ENCODE data around the gene SH3RF3. TPM values are rescaled to one million over a fixed set of nuclear protein-coding genes. Genes with fewer than 3 reads are reported as not detected.

SH3RF3 gene
- total RNA-seq, 1 experiment from 2014 or later = not detected

DNA sequence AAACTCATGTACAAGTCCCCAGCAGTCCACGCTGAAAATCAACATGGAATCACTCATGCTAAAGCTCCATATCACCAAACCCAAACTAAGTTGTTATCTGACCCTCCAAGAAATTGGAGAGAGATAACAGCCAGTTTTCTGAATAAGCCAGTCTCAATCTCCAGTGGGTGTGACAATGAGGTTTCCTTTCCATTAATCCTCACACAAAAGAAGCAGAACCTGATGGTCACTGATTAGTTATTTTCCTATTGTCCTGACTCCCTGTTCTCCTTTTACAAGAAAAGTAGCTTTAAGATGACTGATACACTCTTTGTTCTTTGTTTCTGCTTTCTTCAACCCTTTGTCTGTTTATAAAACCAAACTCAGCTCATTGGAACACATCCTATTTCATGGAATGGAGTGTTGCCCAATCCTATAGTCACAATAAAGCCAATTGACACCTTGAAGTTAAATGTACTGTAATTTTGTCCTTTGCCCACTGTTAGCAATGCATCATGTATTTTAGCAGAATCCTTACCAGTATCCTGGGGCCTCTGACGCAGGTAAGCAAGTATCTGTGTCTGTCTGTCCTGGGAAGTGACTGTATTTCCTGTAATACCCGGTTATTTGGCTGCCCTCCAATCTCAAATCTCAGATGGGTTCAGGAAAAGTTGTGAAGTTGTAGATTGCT is 30.6 kb upstream of the SH3RF3 start:
- CTCF ChIA-PET = no interaction called here
- RAD21 ChIA-PET (ENCODE audit: low non-redundant PET in 1 of 2, low total read pairs in 2 of 2, uncharacterized antibody in 2 of 2, unreplicated experiment in 2 of 2) = no interaction called here
- no peak overlapping the region for H3K9ac ChIP-seq (ENCODE audit: low read length)
- H3K36me3 ChIP-seq (ENCODE audit: control insufficient read depth in 1 of 2, insufficient read depth in 2 of 2, low read length in 2 of 2) = no peaks in the 10 kb centered on the region
- peaks cover 5 to 20% of the 10 kb centered on the region in 2 experiments; a peak in 2 of 4 replicates for H3K9me3 ChIP-seq (ENCODE audit: control insufficient read depth in 1 of 2, insufficient read depth in 1 of 2, low read depth in 1 of 2, low read length in 2 of 2)
- no peak overlapping the region for H3K4me2 ChIP-seq (ENCODE audit: low read length)
- H3K27me3 ChIP-seq (ENCODE audit: insufficient read depth, low read length) = no peaks in the 10 kb centered on the region
- H3K27ac ChIP-seq (ENCODE audit: low read depth, low read length) = no peak overlapping the region
- BruUV-seq (replicated peaks) = no TSS peak
- H4K20me1 ChIP-seq (ENCODE audit: insufficient read depth) = no peaks in the 10 kb centered on the region
- DNase-seq (ENCODE audit: low read depth, low spot score) (no peak), ATAC-seq (no peak)
- no peaks in the 10 kb centered on the region for H3K4me1 ChIP-seq (ENCODE audit: control insufficient read depth in 1 of 2, insufficient read depth in 2 of 2, low read length in 2 of 2)
- H3K4me3 ChIP-seq (replicated peaks in 1 of 2; ENCODE audit: low read depth in 1 of 2, low read length in 2 of 2) = no peak overlapping the region
- intact Hi-C loops (cut with micrococcal nuclease) = no loop called here
- no peaks in the 10 kb centered on the region for H3K79me2 ChIP-seq (ENCODE audit: insufficient read depth, low read length)
- no peaks in the 10 kb centered on the region for H3K9me2 ChIP-seq (ENCODE audit: insufficient read depth)
- no peak for TF ChIP-seq EZH2phosphoT487 (IDR thresholded peaks at IDR 0.05; ENCODE audit: borderline replicate concordance)
- POLR2A ChIA-PET = no interaction called here
- H2AFZ ChIP-seq (ENCODE audit: low read depth, low read length, poor library complexity, severe bottlenecking) = no peak overlapping the region

DNA sequence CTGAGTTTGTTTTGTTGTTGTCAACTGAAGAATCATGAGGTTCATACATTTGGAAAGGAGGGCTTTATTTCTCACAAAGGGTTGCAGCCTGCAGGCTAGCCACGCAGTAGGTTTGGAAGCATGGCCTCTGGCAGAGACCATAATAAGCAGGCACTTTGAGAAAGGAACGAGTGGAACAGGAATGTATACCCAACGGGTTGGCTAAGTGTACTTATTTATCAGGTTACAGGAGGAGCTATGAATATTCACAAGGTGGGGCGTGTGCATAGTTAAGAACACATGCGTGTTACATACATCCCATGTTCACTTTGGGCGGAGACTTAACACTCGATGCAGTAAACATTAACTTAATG is 30.1 kb upstream of the SH3RF3 start:
- POLR2A ChIA-PET = no interaction called here
- H3K27ac ChIP-seq (ENCODE audit: low read depth, low read length) = no peak overlapping the region
- no peak for ATAC-seq

More for the DNA sequence above, 30.1 kb upstream of the SH3RF3 start:
- intact Hi-C loops (cut with micrococcal nuclease) = no loop called here
- TF ChIP-seq ELF1 (IDR thresholded peaks at IDR 0.05; ENCODE audit: borderline replicate concordance, low read depth) (no peak), POLR2A (IDR thresholded peaks at IDR 0.05; ENCODE audit: borderline replicate concordance, extremely low read depth, insufficient read depth, insufficient read length) (no peak), MAX (IDR thresholded peaks at IDR 0.05) (no peak)
- no peaks in the 10 kb centered on the region for H3K9me2 ChIP-seq (ENCODE audit: insufficient read depth)
- H3K27me3 ChIP-seq (ENCODE audit: insufficient read depth, low read length) = no peaks in the 10 kb centered on the region
- no peaks in the 10 kb centered on the region for H3K36me3 ChIP-seq (ENCODE audit: control insufficient read depth in 1 of 2, insufficient read depth in 2 of 2, low read length in 2 of 2)
- no peak overlapping the region for H3K4me2 ChIP-seq (ENCODE audit: low read length)
- H4K20me1 ChIP-seq (ENCODE audit: insufficient read depth) = no peaks in the 10 kb centered on the region
- ChIA-PET RAD21 (ENCODE audit: low non-redundant PET in 1 of 2, low total read pairs in 2 of 2, uncharacterized antibody in 2 of 2, unreplicated experiment in 2 of 2) (no interaction called here), CTCF (no interaction called here)
- no peaks in the 10 kb centered on the region for H3K4me1 ChIP-seq (ENCODE audit: control insufficient read depth in 1 of 2, insufficient read depth in 2 of 2, low read length in 2 of 2)
- H3K9ac ChIP-seq (ENCODE audit: low read length) = no peak overlapping the region
- H3K9me3 ChIP-seq (ENCODE audit: control insufficient read depth in 1 of 2, insufficient read depth in 1 of 2, low read depth in 1 of 2, low read length in 2 of 2) = peaks cover 1 to 17% of the 10 kb centered on the region in 2 experiments; a peak in 2 of 4 replicates
- H2AFZ ChIP-seq (ENCODE audit: low read depth, low read length, poor library complexity, severe bottlenecking) = no peak overlapping the region
- no TSS peak for BruUV-seq (replicated peaks)
- no peak for DNase-seq (ENCODE audit: low read depth, low spot score)
- no peak overlapping the region for H3K4me3 ChIP-seq (replicated peaks in 1 of 2; ENCODE audit: low read depth in 1 of 2, low read length in 2 of 2)
- H3K79me2 ChIP-seq (ENCODE audit: insufficient read depth, low read length) = no peaks in the 10 kb centered on the region

Data from HCT116 (cell line).